C4-2B (cell line): ENCODE measurements around the gene ACOXL.

ENCODE experiments used
- CTCF ChIP-seq: fragments of 450-650 bp; conservative IDR thresholded peaks from 2 replicates; pipeline ENCODE4 v1.5.1; 2017; ENCODE audit warnings: mild to moderate bottlenecking
- ZFX ChIP-seq: fragments of 450-650 bp; IDR thresholded peaks from 2 replicates; pipeline ENCODE4 v1.6.1; 2017

DNA sequence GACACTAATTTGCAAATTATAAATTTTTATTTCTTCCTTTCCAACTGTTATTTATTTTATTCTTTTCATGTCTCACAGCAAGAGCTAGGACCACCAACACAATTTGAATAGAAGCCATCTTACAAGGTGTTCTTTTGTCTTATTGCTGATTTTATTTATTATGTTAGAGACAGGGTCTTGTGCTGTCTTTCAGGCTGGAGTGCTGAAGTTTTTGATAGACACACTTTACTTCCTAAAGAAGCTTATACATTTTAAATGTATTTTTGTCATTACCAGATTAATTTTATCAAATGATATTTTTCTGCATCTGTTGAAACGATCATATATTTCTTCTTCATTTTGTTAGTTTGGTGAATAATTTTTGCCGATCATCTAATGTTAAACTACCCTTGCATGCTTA is 258.1 kb downstream of the ACOXL start:
- no peak for TF ChIP-seq CTCF
- no peak for TF ChIP-seq ZFX
